Cerebellar cortex (tissue), 1 donor: ENCODE measurements around the gene LCOR.
"Not testable (repeated sequence)": the region's sequence is repeated elsewhere in the genome, so short reads cannot be mapped to it uniquely, and the experiment has no call there.

Experiments used
- DNase-seq: peaks from one replicate; pipeline ENCODE4 v3.0.0-alpha.2; 2015; ENCODE audit warnings: low spot score

Gene LCOR

GRCh38 chr10:97033841-97034240 is 201.7 kb downstream of the LCOR start:
- DNase-seq: not testable (repeated sequence)

DNA sequence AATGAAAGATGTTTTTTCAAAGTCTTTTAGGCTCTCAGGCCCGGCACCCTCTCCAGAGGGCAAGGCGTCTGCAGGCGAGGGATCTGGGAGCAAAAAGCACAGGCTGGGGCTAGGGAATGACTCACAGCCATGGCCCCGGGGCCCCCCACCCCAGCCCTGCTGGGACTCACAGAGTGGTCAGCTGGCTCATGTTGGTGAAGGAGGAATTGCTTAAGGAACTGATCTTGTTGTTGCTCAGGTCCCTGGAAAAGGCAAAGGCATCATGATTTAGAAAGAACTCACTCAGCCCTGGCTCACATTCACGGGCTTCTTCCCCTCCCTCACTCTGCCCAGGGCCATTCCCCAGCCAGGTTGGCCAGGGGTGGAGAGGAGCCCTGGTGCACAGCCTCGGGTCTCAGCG is 202.2 kb downstream of the LCOR start:
- DNase-seq: no peak

DNA sequence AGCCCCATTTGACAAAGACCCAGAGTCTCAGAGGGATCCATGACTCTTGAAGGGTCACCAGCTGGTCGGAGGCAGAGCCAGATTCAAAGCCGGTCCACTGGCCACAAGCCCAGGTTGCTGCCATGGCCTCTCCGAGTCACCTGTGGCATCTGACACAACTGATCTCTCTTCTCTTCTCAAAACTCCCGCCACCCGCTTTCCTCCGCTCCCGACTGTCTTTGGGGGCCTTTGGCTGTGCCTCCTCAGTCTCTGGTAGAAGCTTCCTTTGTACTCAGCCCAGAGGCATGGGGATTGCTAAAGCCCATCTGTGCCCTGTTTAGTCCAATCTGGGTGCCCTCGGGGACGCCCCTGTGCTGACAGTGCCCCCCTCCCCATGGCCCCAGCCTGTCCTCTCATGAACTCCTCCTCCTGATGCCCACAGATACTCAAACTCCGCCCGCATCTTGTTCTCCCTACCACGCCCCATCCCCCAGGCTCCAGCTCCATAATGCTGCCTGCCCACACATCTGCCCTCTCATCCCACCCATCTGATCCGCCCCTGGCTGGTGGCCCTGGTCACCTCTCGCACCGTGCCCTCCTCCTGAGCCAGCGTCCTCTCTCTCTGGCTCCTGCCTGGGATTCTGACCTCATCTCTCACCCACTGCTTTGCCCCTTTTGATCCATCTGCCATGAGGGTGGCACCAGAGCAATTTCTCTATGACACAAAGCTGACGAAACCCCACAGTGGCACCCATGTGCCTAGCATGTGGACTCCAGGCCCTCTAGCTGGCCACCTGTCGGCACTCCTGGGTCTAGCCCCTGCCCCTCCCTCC is 203.1 kb downstream of the LCOR start:
- DNase-seq: peak; percentile 23

DNA sequence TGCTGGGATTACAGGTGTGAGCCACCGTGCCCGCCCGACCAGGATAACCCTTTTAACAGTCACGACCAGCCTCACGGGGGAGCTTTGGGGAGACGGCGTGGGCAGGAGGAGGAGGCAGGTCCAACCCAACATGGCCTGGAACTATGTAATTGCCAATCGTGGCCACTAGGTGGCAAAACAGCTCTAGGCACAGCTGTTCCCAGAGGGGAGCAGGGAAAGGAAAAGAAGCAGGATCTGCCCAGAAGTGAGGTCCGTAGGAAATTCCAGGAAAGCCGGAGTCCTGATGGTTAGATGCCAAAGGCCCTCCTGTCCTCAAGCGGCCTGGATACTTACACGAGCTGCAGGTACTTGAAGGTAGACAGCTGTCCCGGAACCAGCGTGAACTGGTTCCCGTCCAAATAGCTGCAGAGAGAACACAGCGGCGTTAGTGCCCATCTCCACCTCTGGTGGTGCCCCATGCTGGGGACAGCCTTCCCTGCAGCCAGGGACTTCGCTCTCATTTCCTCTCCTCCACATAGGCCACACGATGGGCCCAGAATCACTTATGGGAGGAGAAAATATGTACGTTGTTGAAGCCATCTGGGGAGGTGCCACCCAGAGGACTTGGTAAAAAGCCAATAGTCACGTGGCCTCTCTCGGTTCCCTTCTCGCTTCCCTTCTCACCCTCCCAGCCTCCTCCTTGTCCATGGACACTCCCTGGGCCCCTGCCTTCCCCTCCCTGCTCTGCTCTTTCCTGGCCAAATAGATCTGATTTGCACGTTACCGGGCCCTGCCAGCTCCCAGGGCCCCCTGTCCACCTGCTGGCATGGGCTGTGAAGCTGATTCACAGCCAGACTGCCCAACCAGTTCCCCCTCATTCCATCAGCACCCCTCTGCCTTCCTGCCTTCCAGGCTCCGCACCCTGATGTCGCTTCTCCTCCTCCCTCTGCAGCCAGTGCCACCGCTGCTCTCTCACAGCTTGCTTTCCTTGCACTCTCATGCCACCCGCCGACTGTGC is 205.6 kb downstream of the LCOR start:
- peak; percentile 86 for DNase-seq

DNA sequence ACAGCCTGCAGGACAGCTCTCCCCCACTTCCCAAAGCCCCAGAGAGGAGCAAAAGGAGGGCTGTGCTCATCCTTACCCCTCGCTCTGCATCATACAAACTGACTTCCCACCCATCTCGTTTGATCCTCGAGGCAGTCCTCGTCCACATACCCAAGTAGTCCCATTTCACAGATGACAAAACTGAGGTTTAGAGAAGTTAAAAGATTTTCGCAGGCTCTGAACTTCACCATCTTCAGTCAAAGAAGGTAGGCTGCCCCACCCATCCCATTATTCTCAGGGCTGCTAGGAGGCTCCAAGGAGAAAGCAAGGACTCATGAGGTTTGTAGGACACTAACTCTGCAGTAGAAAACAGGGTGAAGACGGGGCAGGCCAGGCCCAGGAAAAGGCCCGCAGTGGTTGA is 206.6 kb downstream of the LCOR start:
- no peak for DNase-seq

- no peak for DNase-seq
These were observed 207.6 kb downstream of the LCOR start for GRCh38 chr10:97039538-97040247.

- no peak for DNase-seq
These were observed 208.1 kb downstream of the LCOR start for GRCh38 chr10:97040248-97040584.

GRCh38 chr10:97040706-97041105 is 208.6 kb downstream of the LCOR start:
- DNase-seq: no peak

GRCh38 chr10:97042081-97042480 is 210.0 kb downstream of the LCOR start:
- DNase-seq: no peak

DNA sequence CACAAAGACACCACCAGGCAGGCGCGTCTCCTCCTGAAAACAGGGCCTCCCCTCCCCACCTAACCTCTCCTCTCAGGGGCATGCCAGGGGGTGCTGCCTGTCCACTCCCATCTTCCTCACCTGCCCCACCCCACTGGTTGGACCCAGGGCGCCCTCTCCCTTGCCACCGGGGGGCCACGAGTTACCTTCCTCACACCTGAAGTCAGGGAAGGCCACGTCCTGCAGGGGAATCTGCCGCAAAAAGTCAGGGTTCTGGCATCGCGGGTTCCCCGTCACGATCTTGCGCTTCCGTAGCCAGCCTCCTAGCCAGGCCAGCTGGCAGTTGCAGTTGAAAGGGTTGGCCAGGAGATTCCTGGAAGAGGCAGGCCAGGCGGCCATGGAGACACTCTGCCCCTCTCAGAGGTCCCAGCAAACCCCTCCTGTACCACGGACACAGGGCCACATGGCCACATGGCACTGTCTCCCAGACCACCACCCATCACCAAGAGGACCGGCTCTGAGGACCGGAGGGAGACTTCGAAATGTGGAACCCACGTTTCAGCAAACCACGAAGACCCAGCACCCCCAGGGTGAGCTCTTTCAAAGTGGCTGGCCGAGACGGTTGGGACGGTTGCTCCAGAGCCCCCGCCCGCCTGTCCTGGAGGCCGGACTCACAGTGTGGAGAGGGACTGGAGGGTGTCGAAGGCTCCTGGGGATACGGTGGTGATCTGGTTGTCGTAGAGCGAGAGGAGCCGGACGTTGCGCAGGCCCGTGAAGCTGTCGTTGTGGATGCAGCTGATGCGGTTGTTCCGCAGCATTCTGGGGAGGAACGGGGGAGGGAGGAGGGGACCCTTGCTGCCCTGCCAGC is 210.8 kb downstream of the LCOR start:
- DNase-seq: no peak

- no peak for DNase-seq
These were observed 211.4 kb downstream of the LCOR start for GRCh38 chr10:97043563-97043855.
